ENCODE measurements around the gene MDGA2.

DNA sequence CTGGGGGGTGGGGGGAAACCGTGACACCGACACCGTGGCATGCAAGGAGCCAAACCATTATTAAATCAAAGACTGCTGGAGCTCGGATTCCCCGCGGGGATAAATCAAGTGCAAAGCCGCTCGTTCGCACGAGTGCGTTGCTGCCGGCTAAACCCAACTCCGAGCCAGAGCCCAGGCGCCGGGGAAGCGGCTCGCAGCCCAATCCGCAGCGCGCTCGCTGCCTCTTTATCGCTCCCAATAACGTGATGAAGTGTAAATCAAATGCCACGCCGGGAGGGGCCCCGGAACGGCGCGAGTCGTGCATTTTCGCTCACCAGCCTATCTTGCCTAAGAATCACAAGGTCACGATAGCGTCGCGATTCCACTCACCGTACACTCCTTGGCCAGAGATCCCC is 1.3 kb downstream of the MDGA2 start:
- TF ChIP-seq, protein P1, sequence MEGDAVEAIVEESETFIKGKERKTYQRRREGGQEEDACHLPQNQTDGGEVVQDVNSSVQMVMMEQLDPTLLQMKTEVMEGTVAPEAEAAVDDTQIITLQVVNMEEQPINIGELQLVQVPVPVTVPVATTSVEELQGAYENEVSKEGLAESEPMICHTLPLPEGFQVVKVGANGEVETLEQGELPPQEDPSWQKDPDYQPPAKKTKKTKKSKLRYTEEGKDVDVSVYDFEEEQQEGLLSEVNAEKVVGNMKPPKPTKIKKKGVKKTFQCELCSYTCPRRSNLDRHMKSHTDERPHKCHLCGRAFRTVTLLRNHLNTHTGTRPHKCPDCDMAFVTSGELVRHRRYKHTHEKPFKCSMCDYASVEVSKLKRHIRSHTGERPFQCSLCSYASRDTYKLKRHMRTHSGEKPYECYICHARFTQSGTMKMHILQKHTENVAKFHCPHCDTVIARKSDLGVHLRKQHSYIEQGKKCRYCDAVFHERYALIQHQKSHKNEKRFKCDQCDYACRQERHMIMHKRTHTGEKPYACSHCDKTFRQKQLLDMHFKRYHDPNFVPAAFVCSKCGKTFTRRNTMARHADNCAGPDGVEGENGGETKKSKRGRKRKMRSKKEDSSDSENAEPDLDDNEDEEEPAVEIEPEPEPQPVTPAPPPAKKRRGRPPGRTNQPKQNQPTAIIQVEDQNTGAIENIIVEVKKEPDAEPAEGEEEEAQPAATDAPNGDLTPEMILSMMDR (IDR thresholded peaks at IDR 0.05; ENCODE audit: borderline replicate concordance, extremely low read depth, low read length, poor library complexity, severe bottlenecking) = no peak
- TF ChIP-seq EZH2 (IDR thresholded peaks at IDR 0.05; ENCODE audit: borderline replicate concordance, low read depth, low read length, severe bottlenecking) = no peak
